ENCODE measurements around the gene BTRC.

DNA sequence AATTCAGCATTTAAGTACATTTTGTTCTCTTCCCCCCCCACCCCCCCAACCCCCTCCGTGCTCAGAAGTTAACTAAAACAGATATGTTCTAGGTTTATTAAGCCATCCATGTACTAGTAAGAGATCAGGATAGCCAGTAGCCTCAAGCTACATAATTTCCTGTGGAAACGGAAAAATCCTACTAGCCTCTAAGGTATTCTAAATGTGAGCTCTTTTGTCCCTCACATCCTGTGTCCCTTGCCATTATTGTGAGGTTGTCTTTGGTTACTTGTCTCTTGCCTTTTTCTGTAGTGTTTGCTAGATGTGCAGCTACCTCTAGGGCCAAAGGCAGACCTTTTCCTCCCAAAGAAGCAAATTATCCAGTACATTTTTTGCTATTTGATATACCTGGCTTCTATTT, 92.1 kb downstream of the BTRC start:
- TF ChIP-seq, protein P1, sequence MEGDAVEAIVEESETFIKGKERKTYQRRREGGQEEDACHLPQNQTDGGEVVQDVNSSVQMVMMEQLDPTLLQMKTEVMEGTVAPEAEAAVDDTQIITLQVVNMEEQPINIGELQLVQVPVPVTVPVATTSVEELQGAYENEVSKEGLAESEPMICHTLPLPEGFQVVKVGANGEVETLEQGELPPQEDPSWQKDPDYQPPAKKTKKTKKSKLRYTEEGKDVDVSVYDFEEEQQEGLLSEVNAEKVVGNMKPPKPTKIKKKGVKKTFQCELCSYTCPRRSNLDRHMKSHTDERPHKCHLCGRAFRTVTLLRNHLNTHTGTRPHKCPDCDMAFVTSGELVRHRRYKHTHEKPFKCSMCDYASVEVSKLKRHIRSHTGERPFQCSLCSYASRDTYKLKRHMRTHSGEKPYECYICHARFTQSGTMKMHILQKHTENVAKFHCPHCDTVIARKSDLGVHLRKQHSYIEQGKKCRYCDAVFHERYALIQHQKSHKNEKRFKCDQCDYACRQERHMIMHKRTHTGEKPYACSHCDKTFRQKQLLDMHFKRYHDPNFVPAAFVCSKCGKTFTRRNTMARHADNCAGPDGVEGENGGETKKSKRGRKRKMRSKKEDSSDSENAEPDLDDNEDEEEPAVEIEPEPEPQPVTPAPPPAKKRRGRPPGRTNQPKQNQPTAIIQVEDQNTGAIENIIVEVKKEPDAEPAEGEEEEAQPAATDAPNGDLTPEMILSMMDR (IDR thresholded peaks at IDR 0.05), result no peak
- no peak for TF ChIP-seq POLR2A (IDR thresholded peaks at IDR 0.05)

All from body of pancreas (tissue), 4 donors.